DMS 273 treated with DMSO at 0.1 percent for 48 hours (cell line): ENCODE data around the gene PCDHGB6.
"Not testable (repeated sequence)": the region's sequence is repeated elsewhere in the genome, so short reads cannot be mapped to it uniquely, and the experiment has no call there.

Experiments used
- DNase-seq: peaks from one replicate; lab custom pipeline; 2025; lab: John Stamatoyannopoulos, UW

PCDHGB6 gene

GRCh38 chr5:141407790-141408505 lies at the start of gene PCDHGB6:
Gene PCDHGB6 (plus strand): TSS chr5:141408021. CDS start chr5:141408203, 182 bp downstream.
- not testable (repeated sequence) for DNase-seq

- DNase-seq: no peak
These were observed 47.9 kb upstream of the PCDHGB6 start, which contains the start of gene PCDHGB2 for GRCh38 chr5:141359790-141360426. Gene PCDHGB2 (plus strand): TSS chr5:141359994. CDS start chr5:141360136, 142 bp downstream.

GRCh38 chr5:141360685-141361084 lies 47.1 kb upstream of the PCDHGB6 start:
- no peak for DNase-seq

GRCh38 chr5:141362719-141363118 lies 45.1 kb upstream of the PCDHGB6 start:
- no peak for DNase-seq

- DNase-seq: no peak
These were observed 43.7 kb upstream of the PCDHGB6 start, which contains the start of gene PCDHGA5 for GRCh38 chr5:141363952-141364660. Gene PCDHGA5 (plus strand): TSS chr5:141364162. CDS start chr5:141364331, 169 bp downstream.

- DNase-seq: no peak
These were observed 41.6 kb upstream of the PCDHGB6 start for GRCh38 chr5:141366016-141366896.

- no peak for DNase-seq
These were observed 37.6 kb upstream of the PCDHGB6 start, which contains the start of gene PCDHGB3 for GRCh38 chr5:141369994-141370848. Gene PCDHGB3 (plus strand): TSS chr5:141370242. CDS start chr5:141370395, 153 bp downstream.

GRCh38 chr5:141371572-141372475 lies 36.0 kb upstream of the PCDHGB6 start:
- no peak for DNase-seq

GRCh38 chr5:141373673-141374317 lies 34.0 kb upstream of the PCDHGB6 start, which contains the start of gene PCDHGA6:
Gene PCDHGA6 (plus strand): TSS chr5:141373891. CDS start chr5:141374084, 193 bp downstream.
- no peak for DNase-seq

GRCh38 chr5:141374627-141375026 lies 33.2 kb upstream of the PCDHGB6 start:
- DNase-seq: no peak

- not testable (repeated sequence) for DNase-seq
These were observed 32.2 kb upstream of the PCDHGB6 start for GRCh38 chr5:141375444-141376155.

GRCh38 chr5:141382469-141383294 lies 25.1 kb upstream of the PCDHGB6 start, which contains the start of gene PCDHGA7:
Gene PCDHGA7 (plus strand): TSS chr5:141382742. CDS start chr5:141382900, 158 bp downstream.
- DNase-seq: no peak

GRCh38 chr5:141383345-141383744 lies 24.5 kb upstream of the PCDHGB6 start:
- DNase-seq: no peak

GRCh38 chr5:141384471-141385267 lies 23.2 kb upstream of the PCDHGB6 start:
- no peak for DNase-seq

- not testable (repeated sequence) for DNase-seq
These were observed 20.1 kb upstream of the PCDHGB6 start, which contains the start of gene PCDHGB4 for GRCh38 chr5:141387557-141388311. Gene PCDHGB4 (plus strand): TSS chr5:141387698. CDS start chr5:141387885, 187 bp downstream.
